OCI-LY1 (cell line): ENCODE measurements around the gene COP1.

Experiments used
- H2AFZ ChIP-seq: fragments of 200-600 bp; sonication (generic), shearing (Covaris generic); 2 replicates; pipeline ENCODE4 v1.6.0; 2014; ENCODE audit warnings: antibody characterized with exemption, mild to moderate bottlenecking, low read length
- H3F3A ChIP-seq: fragments of 200-600 bp; sonication (generic), shearing (Covaris generic); 2 replicates; pipeline ENCODE4 v1.6.0; 2014; ENCODE audit warnings: mild to moderate bottlenecking, antibody characterized with exemption, low read length, moderate library complexity; ENCODE audit not compliant: insufficient read depth
- H3K27ac ChIP-seq: fragments of 200-600 bp; sonication (generic); 2 replicates; pipeline ENCODE4 v1.5.1; 2014; ENCODE audit warnings: low read length, mixed run types, mild to moderate bottlenecking, low read depth; ENCODE audit not compliant: poor library complexity, severe bottlenecking
- H3K27me3 ChIP-seq: fragments of 200-600 bp; sonication (generic); 2 replicates; pipeline ENCODE4 v1.6.0; 2014; ENCODE audit warnings: antibody characterized with exemption, mild to moderate bottlenecking, low read length, moderate library complexity; ENCODE audit not compliant: insufficient read depth
- H3K36me3 ChIP-seq: fragments of 200-600 bp; sonication (generic); 2 replicates; pipeline ENCODE4 v1.6.1; 2014; ENCODE audit warnings: mild to moderate bottlenecking, antibody characterized with exemption, low read length, moderate library complexity, mixed read lengths; ENCODE audit not compliant: insufficient read depth
- H3K4me1 ChIP-seq: fragments of 200-600 bp; sonication (generic); 2 replicates; pipeline ENCODE4 v1.5.1; 2014; ENCODE audit warnings: mild to moderate bottlenecking, low read length, moderate library complexity; ENCODE audit not compliant: insufficient read depth, severe bottlenecking
- H3K4me2 ChIP-seq: fragments of 200-600 bp; sonication (generic), shearing (Covaris generic); 2 replicates; pipeline ENCODE4 v1.6.1; 2014; ENCODE audit warnings: low read length
- H3K4me3 ChIP-seq: fragments of 200-600 bp; sonication (generic); 2 replicates; pipeline ENCODE4 v1.5.1; 2014; ENCODE audit warnings: low read length, low read depth, mild to moderate bottlenecking, mixed read lengths; ENCODE audit not compliant: poor library complexity, severe bottlenecking
- H3K79me2 ChIP-seq: fragments of 200-600 bp; shearing (Covaris generic); 2 replicates; pipeline ENCODE4 v1.6.1; 2016; ENCODE audit warnings: mixed run types, low read length, mixed read lengths; ENCODE audit not compliant: insufficient read depth
- H3K9ac ChIP-seq: fragments of 200-600 bp; sonication (generic), shearing (Covaris generic); 2 replicates; pipeline ENCODE4 v1.6.1; 2014; ENCODE audit warnings: mild to moderate bottlenecking, low read length, mixed read lengths
- H3K9me2 ChIP-seq: fragments of 200-600 bp; sonication (generic), shearing (Covaris generic); 2 replicates; pipeline ENCODE4 v1.6.1; 2014; ENCODE audit warnings: low read depth, mild to moderate bottlenecking, low read length, mixed read lengths
- H3K9me3 ChIP-seq: fragments of 200-600 bp; shearing (Covaris generic); 2 replicates; pipeline ENCODE4 v1.6.1; 2014; ENCODE audit warnings: low read length, mixed read lengths
- H4K20me1 ChIP-seq: fragments of 200-600 bp; sonication (generic), shearing (Covaris generic); 2 replicates; pipeline ENCODE4 v1.6.0; 2016; ENCODE audit warnings: mild to moderate bottlenecking, low read length; ENCODE audit not compliant: insufficient read depth
- CTCF ChIP-seq: fragments of 200-600 bp; sonication (generic), shearing (Covaris generic); IDR thresholded peaks from 2 replicates; pipeline ENCODE4 v1.5.1; 2017; ENCODE audit warnings: mild to moderate bottlenecking, antibody characterized with exemption, low read length, moderate library complexity, mixed read lengths
- EZH2 ChIP-seq: fragments of 200-600 bp; sonication (generic), shearing (Covaris generic); IDR thresholded peaks from 2 replicates; pipeline ENCODE4 v1.8.0; 2017; ENCODE audit warnings: borderline replicate concordance, mixed run types, mild to moderate bottlenecking, antibody characterized with exemption, low read length, moderate library complexity, mixed read lengths

The COP1 gene

GRCh38 chr1:176110203-176110602 lies 96.9 kb downstream of the COP1 start:
- H3K9me2 ChIP-seq, result no peaks in the 10 kb centered on the region
- H4K20me1 ChIP-seq, result no peaks in the 10 kb centered on the region
- H3K4me2 ChIP-seq, result no peak overlapping the region
- no peaks in the 10 kb centered on the region for H3K4me1 ChIP-seq
- no peaks in the 10 kb centered on the region for H3K9me3 ChIP-seq
- no peaks in the 10 kb centered on the region for H3K79me2 ChIP-seq
- no peak overlapping the region for H3K27ac ChIP-seq
- H3K9ac ChIP-seq, result no peak overlapping the region
- TF ChIP-seq EZH2 (no peak), CTCF (no peak)
- H3K4me3 ChIP-seq, result no peak overlapping the region
- H3K27me3 ChIP-seq, result no peaks in the 10 kb centered on the region
- H3K36me3 ChIP-seq, result peaks cover 26% of the 10 kb centered on the region
- no peak overlapping the region for H2AFZ ChIP-seq
- H3F3A ChIP-seq, result no peaks in the 10 kb centered on the region

GRCh38 chr1:176102768-176103350 lies 104.2 kb downstream of the COP1 start:
- no peak overlapping the region for H3K27ac ChIP-seq
- no peaks in the 10 kb centered on the region for H3K4me1 ChIP-seq
- no peaks in the 10 kb centered on the region for H3K9me3 ChIP-seq
- H2AFZ ChIP-seq, result no peak overlapping the region
- no peaks in the 10 kb centered on the region for H3F3A ChIP-seq
- H4K20me1 ChIP-seq, result no peaks in the 10 kb centered on the region
- H3K4me2 ChIP-seq, result no peak overlapping the region
- no peaks in the 10 kb centered on the region for H3K79me2 ChIP-seq
- peaks cover 4% of the 10 kb centered on the region for H3K36me3 ChIP-seq
- H3K9ac ChIP-seq, result no peak overlapping the region
- H3K4me3 ChIP-seq, result no peak overlapping the region
- H3K27me3 ChIP-seq, result no peaks in the 10 kb centered on the region
- no peaks in the 10 kb centered on the region for H3K9me2 ChIP-seq
- no peak for TF ChIP-seq CTCF
- TF ChIP-seq EZH2, result no peak

- no peaks in the 10 kb centered on the region for H3K4me1 ChIP-seq
- no peaks in the 10 kb centered on the region for H3K27me3 ChIP-seq
- no peak overlapping the region for H3K4me3 ChIP-seq
- no peak overlapping the region for H3K27ac ChIP-seq
- no peak overlapping the region for H2AFZ ChIP-seq
- H3K79me2 ChIP-seq, result no peaks in the 10 kb centered on the region
- TF ChIP-seq CTCF (no peak), EZH2 (no peak)
- no peaks in the 10 kb centered on the region for H3K9me2 ChIP-seq
- no peaks in the 10 kb centered on the region for H3F3A ChIP-seq
- H3K36me3 ChIP-seq, result peaks cover 4% of the 10 kb centered on the region
- no peaks in the 10 kb centered on the region for H3K9me3 ChIP-seq
- H4K20me1 ChIP-seq, result no peaks in the 10 kb centered on the region
- no peak overlapping the region for H3K4me2 ChIP-seq
- no peak overlapping the region for H3K9ac ChIP-seq
Measured at GRCh38 chr1:176101951-176102642, 105.0 kb downstream of the COP1 start.
